SJCRH30 (cell line): ENCODE results near the gene CITED4. TPM values are rescaled to one million over a fixed set of nuclear protein-coding genes. Genes with fewer than 3 reads are reported as not detected.

Source experiments
- DNase-seq, 2 experiments: peaks; one replicate each; pipeline ENCODE4 v3.0.0-alpha.2; 2015 to 2020
- H3K27ac ChIP-seq: fragments of 250-450 bp; sonication (Bioruptor Pico); 2 replicates; pipeline ENCODE4 v1.5.1; 2020; ENCODE audit warnings: mild to moderate bottlenecking, moderate library complexity
- H3K27me3 ChIP-seq: fragments of 250-450 bp; sonication (Bioruptor Pico); 2 replicates; pipeline ENCODE4 v1.5.1; 2020; ENCODE audit warnings: mild to moderate bottlenecking, moderate library complexity
- H3K36me3 ChIP-seq: fragments of 250-450 bp; sonication (Bioruptor Pico); 2 replicates; pipeline ENCODE4 v1.5.1; 2020; ENCODE audit warnings: mild to moderate bottlenecking, moderate library complexity
- H3K4me1 ChIP-seq: fragments of 250-450 bp; sonication (Bioruptor Pico); 2 replicates; pipeline ENCODE4 v1.5.1; 2020; ENCODE audit warnings: mild to moderate bottlenecking, moderate library complexity
- H3K4me3 ChIP-seq: fragments of 250-450 bp; sonication (Bioruptor Pico); 2 replicates; pipeline ENCODE4 v1.5.1; 2020; ENCODE audit warnings: mild to moderate bottlenecking, moderate library complexity
- H3K9me3 ChIP-seq: fragments of 250-450 bp; sonication (Bioruptor Pico); replicated peaks from 2 replicates; pipeline ENCODE4 v1.5.1; 2020; ENCODE audit warnings: mild to moderate bottlenecking, moderate library complexity
- total RNA-seq: library from RNA; depleted of rRNA; stranded (reverse); fragments of >200 nt; shearing (Covaris generic); gene quantifications from 2 replicates; pipeline ENCODE4 v1.2.3, GENCODE V29; 2014

Gene CITED4
- total RNA-seq, 1 experiment from 2014 or later = not detected

DNA sequence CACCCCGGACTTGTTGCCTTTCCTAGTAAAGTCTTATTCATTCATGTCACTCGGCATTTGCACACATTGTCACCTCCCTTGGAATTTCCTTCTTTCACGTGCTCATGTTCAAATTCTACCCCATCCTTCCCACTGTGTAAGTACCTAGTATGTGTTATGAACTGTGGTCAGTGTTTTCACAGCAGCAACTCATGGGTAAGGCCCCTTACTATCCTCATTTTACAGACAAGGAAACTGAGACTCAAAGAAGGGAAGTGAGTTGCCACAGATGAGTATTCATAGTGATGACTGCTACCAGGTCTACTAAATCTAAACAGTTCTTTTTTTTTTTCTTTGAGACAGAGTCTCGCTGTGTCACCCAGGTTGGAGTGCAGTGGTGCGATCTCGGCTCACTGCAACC, 10.5 kb downstream of the CITED4 start:
- Histone ChIP-seq H3K9me3 (no peaks in the 10 kb centered on the region), H3K36me3 (no peaks in the 10 kb centered on the region), H3K27me3 (no peaks in the 10 kb centered on the region), H3K4me1 (no peaks in the 10 kb centered on the region), H3K27ac (no peak overlapping the region), H3K4me3 (no peak overlapping the region)
- DNase-seq = no peak

- H3K36me3 ChIP-seq = no peaks in the 10 kb centered on the region
- no peaks in the 10 kb centered on the region for H3K4me1 ChIP-seq
- no peaks in the 10 kb centered on the region for H3K27me3 ChIP-seq
- no peak overlapping the region for H3K4me3 ChIP-seq
- H3K9me3 ChIP-seq = no peaks in the 10 kb centered on the region
- no peak overlapping the region for H3K27ac ChIP-seq
- peak; percentile 57 to 84 for DNase-seq
Measured at GRCh38 chr1:40849801-40850592, 12.2 kb downstream of the CITED4 start.

- H3K9me3 ChIP-seq = no peaks in the 10 kb centered on the region
- H3K4me3 ChIP-seq = no peak overlapping the region
- H3K4me1 ChIP-seq = no peaks in the 10 kb centered on the region
- peak; percentile 52 to 77 for DNase-seq
- H3K27me3 ChIP-seq = no peaks in the 10 kb centered on the region
- no peak overlapping the region for H3K27ac ChIP-seq
- H3K36me3 ChIP-seq = no peaks in the 10 kb centered on the region
Measured at GRCh38 chr1:40848530-40849189, 13.5 kb downstream of the CITED4 start.

- Histone ChIP-seq H3K27ac (no peak overlapping the region), H3K9me3 (peaks cover 6% of the 10 kb centered on the region), H3K4me1 (no peaks in the 10 kb centered on the region), H3K27me3 (no peaks in the 10 kb centered on the region), H3K36me3 (no peaks in the 10 kb centered on the region), H3K4me3 (no peak overlapping the region)
- DNase-seq = no peak
Measured at GRCh38 chr1:40847023-40847745, 15.0 kb downstream of the CITED4 start.

DNA sequence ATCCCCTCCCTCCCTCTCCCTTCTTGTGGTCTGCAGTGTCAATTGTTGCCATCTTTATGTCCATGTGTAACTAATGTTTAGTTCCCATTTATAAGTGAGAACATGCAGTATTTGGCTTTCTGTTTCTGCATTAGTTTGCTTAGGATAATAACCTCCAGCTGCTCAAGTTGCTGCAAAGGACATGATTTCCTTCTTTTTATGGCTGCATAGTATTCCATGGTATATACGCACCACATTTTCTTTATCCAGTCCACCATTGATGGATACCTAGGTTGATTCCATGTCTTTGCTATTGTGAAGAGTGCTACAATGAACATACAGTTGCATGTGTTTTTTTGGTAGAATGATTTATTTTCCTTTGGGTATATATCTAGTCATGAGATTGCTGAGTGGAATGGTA, 16.3 kb downstream of the CITED4 start:
- Histone ChIP-seq H3K27ac (no peak overlapping the region), H3K4me3 (no peak overlapping the region), H3K36me3 (no peaks in the 10 kb centered on the region), H3K9me3 (peaks cover 6% of the 10 kb centered on the region), H3K4me1 (no peaks in the 10 kb centered on the region), H3K27me3 (no peaks in the 10 kb centered on the region)
- no peak for DNase-seq

DNA sequence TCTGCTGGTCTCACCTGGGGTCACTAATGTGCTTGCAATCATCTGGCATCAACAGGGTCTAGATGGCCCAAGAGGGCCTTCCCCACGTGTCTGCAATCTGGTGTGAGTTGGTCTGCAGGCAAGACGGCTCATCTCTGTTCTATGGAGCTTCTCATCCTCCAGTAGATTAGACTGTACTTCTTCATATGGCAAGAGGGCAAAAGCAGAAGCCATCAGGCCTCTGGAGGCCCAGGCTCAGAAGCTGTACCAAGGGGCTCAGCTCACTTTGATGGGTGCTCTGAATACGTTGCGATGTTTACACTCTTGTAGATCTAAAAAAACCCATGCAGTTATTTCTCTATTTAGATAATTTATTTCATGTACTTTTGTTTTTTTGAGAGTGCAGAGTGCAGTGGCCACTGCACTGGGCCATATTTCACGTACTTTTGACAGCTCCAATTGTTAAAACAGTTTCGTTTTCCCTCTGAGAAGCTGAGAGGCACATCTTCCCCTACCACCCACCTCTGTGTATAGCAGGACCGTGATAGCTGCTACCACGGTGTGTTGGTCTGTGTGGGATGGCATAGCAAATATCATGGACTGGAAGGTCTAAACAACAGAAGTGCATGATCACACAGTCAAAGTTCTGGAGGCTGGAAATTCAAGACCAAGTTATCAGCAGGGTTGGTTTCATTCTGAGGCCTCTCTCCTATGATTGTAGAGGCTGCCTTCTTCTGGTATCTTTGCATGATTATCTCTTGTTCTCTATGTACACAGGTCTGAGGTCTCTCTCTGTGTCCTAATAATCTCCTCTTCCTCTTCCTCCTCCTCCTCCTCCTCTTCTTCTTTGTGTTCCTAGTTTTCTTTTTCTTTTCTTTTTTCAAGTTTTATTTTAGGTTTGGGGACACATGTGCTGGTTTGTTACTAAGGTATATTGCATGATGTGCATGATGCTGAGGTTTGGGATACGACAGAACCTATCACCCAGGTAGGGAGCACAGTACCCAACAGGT, 17.0 kb downstream of the CITED4 start:
- Histone ChIP-seq H3K4me3 (no peak overlapping the region), H3K27me3 (no peaks in the 10 kb centered on the region)

GRCh38 chr1:40844079-40844478, 18.1 kb downstream of the CITED4 start:
- Histone ChIP-seq H3K27ac (no peak overlapping the region), H3K27me3 (no peaks in the 10 kb centered on the region), H3K36me3 (no peaks in the 10 kb centered on the region), H3K9me3 (peaks cover 6% of the 10 kb centered on the region), H3K4me3 (no peak overlapping the region), H3K4me1 (no peaks in the 10 kb centered on the region)
- DNase-seq = no peak

More for the DNA sequence above, 17.0 kb downstream of the CITED4 start:
- H3K27ac ChIP-seq = no peak overlapping the region
- H3K9me3 ChIP-seq = peaks cover 6% of the 10 kb centered on the region
- no peak for DNase-seq
- H3K36me3 ChIP-seq = no peaks in the 10 kb centered on the region
- no peaks in the 10 kb centered on the region for H3K4me1 ChIP-seq

- Histone ChIP-seq H3K9me3 (peaks cover 6% of the 10 kb centered on the region), H3K4me1 (no peaks in the 10 kb centered on the region), H3K4me3 (no peak overlapping the region), H3K27me3 (no peaks in the 10 kb centered on the region), H3K36me3 (no peaks in the 10 kb centered on the region), H3K27ac (no peak overlapping the region)
- no peak for DNase-seq
Measured at GRCh38 chr1:40842691-40843090, 19.5 kb downstream of the CITED4 start.

- H3K4me3 ChIP-seq = no peak overlapping the region
- H3K9me3 ChIP-seq = peaks cover 6% of the 10 kb centered on the region
- H3K27me3 ChIP-seq = no peaks in the 10 kb centered on the region
- no peaks in the 10 kb centered on the region for H3K4me1 ChIP-seq
- H3K27ac ChIP-seq = no peak overlapping the region
- no peak for DNase-seq
- H3K36me3 ChIP-seq = no peaks in the 10 kb centered on the region
Measured at GRCh38 chr1:40842207-40842606, 20.0 kb downstream of the CITED4 start.

DNA sequence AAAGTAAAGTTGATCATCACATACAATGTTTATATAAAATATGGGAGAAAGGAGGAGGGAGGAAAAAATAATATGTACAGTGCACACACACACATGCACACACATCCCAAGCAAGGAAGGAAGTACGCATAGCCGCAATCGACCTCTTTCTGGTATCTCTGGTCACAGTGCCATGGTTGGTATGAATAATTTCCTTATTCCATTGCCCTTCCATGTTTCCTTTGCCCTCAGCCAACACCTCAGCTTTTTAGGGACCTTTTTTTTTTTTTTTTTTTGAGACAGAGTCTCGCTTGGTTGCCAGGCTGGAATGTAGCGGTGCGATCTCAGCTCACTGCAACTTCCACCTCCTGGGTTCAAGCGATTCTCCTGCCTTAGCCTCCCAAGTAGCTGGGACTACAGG, 20.6 kb downstream of the CITED4 start:
- Histone ChIP-seq H3K36me3 (no peaks in the 10 kb centered on the region), H3K4me3 (no peak overlapping the region), H3K27ac (no peak overlapping the region), H3K27me3 (no peaks in the 10 kb centered on the region), H3K4me1 (no peaks in the 10 kb centered on the region), H3K9me3 (peaks cover 6% of the 10 kb centered on the region)
- no peak for DNase-seq

DNA sequence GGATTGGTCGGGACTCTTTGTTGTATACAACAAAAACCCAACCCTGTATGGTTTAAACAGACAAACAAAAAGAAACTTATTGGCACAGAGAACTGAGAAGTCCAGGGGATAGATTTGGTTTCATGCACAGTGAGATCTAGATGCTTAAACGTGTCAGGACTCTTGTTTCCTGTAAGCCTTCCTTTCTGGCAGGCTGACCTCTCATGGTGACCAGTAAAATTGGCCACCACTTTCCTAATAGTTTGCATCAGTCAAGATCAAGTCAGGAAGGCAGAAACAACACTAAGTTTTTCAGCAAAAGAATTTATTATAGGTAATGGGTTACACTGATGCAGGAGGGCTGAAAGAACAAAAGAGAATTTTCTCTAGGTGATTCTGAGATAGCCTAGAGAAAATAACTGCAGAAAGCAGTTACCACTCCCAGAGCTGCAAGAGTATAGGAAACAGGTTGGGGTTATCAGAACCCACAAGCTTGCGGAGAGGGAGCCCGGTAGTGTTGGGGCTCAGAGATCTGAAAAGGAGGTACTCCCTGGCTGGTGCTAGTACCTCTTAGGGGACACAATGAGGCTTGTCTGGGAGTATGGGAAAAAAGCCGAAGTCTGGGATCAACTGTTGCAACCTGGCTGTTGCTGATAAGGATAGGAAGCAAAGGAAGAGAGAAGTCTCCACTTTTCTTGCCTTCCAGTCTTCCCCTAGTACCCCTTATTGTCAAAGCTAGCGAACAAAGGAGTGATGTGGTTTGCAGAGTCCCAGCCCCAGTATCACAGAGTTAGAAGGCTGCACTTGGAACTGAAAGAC, 21.4 kb downstream of the CITED4 start:
- H3K9me3 ChIP-seq = peaks cover 6% of the 10 kb centered on the region
- no peak overlapping the region for H3K27ac ChIP-seq
- no peaks in the 10 kb centered on the region for H3K4me1 ChIP-seq
- H3K27me3 ChIP-seq = no peaks in the 10 kb centered on the region
- no peaks in the 10 kb centered on the region for H3K36me3 ChIP-seq
- no peak overlapping the region for H3K4me3 ChIP-seq
- no peak for DNase-seq

- Histone ChIP-seq H3K27ac (no peak overlapping the region), H3K9me3 (peaks cover 6% of the 10 kb centered on the region), H3K4me3 (no peak overlapping the region), H3K27me3 (no peaks in the 10 kb centered on the region), H3K4me1 (no peaks in the 10 kb centered on the region), H3K36me3 (no peaks in the 10 kb centered on the region)
- no peak for DNase-seq
Measured at GRCh38 chr1:40839943-40840335, 22.2 kb downstream of the CITED4 start.

GRCh38 chr1:40838980-40839942, 22.9 kb downstream of the CITED4 start:
- Histone ChIP-seq H3K4me3 (no peak overlapping the region), H3K27me3 (no peaks in the 10 kb centered on the region), H3K9me3 (peaks cover 6% of the 10 kb centered on the region), H3K27ac (no peak overlapping the region), H3K4me1 (no peaks in the 10 kb centered on the region), H3K36me3 (no peaks in the 10 kb centered on the region)
- DNase-seq = no peak
